ENCODE data around the gene IGFBP3.

DNA sequence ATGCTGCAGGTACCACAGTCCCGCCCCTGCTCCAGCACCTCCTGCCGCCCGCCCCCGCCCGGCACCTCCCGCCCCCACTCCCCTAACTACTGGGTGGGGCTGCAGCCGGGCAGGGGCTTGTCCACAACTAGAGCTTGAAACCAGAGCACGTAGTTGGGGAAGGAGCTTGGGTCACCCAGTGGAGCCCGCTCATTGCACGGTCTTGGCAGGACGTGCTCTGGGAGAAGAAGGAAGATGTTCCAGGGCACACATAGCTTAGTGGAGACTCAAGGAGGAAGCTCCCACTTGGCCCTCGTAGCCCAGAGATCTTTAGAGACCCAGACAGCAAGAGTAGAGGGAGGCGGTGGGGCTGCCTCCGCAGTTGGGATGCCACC is 32.1 kb downstream of the IGFBP3 start:
- no peak for TF ChIP-seq POLR2A (IDR thresholded peaks at IDR 0.05; ENCODE audit: low read depth)
- no peak for TF ChIP-seq CTCF (IDR thresholded peaks at IDR 0.05)
- TF ChIP-seq POLR2AphosphoS5 (IDR thresholded peaks at IDR 0.05), result no peak

All from esophagus muscularis mucosa (tissue), 3 donors.